ENCODE data around the gene ERCC3. TPM values are rescaled to one million over a fixed set of nuclear protein-coding genes. Genes with fewer than 3 reads are reported as not detected.
A peak's percentile ranks its signal among the peaks of the same experiment; 100 is the strongest.
"Not testable (repeated sequence)": the region's sequence is repeated elsewhere in the genome, so short reads cannot be mapped to it uniquely, and the experiment has no call there.

The ERCC3 gene
- total RNA-seq, 4 donors from 2014 or later: 30.3 to 39.0 (median 34.5) TPM

DNA sequence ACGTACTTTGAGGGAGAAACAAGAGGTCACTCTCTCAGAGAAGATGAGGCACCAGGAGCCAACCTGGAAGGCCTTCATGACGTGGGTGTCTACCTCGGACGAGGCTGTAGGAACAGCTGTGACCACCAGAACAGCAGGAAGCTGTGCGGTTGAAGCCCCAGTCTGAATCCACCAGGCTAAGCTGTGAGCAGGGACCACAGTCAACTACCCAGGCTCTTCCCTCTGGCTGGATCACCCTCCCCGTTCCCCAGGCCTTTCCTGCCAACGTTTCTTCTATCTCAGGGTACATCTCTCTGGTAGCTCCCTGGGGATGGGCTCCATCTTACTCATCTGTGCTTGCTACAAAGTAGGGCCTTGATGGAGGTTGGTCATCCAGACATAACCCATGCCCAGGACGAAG is 37.1 kb downstream of the ERCC3 start:
- WGBS, 2 donors (ENCODE audit: low coverage in 1 of 2): 69 to 79% methylated on average over 6 to 7 of the region's 8 CpGs
- Histone ChIP-seq H3K27ac (no peak overlapping the region), H3K27me3 (no peaks in the 10 kb centered on the region), H3K36me3 (peaks cover 0 to 59% of the 10 kb centered on the region in 2 donors), H3K4me3 (no peak overlapping the region), H3K4me1 (no peaks in the 10 kb centered on the region), H3K9me3 (no peaks in the 10 kb centered on the region)
- TF ChIP-seq EP300 (IDR thresholded peaks at IDR 0.05): no peak
- TF ChIP-seq POLR2AphosphoS5 (IDR thresholded peaks at IDR 0.05): no peak
- TF ChIP-seq CTCF (IDR thresholded peaks at IDR 0.05): no peak
- no peak for ATAC-seq

GRCh38 chr2:127256381-127256780 is 37.6 kb downstream of the ERCC3 start:
- ATAC-seq: no peak
- TF ChIP-seq POLR2AphosphoS5 (IDR thresholded peaks at IDR 0.05) (no peak), EP300 (IDR thresholded peaks at IDR 0.05) (no peak), POLR2A (IDR thresholded peaks at IDR 0.05) (no peak), CTCF (IDR thresholded peaks at IDR 0.05) (no peak)
- Histone ChIP-seq H3K4me3 (no peak overlapping the region), H3K4me1 (no peaks in the 10 kb centered on the region), H3K27ac (no peak overlapping the region), H3K36me3 (peaks cover 0 to 55% of the 10 kb centered on the region in 2 donors), H3K27me3 (no peaks in the 10 kb centered on the region), H3K9me3 (no peaks in the 10 kb centered on the region)
- 87 to 100% methylated on average over 1 to 3 of the region's 3 CpGs for WGBS, 2 donors (ENCODE audit: low coverage in 1 of 2)

- H3K36me3 ChIP-seq: peaks cover 0 to 48% of the 10 kb centered on the region in 2 donors
- peak overlapping the region in 2 of 4 donors; percentile 31 to 37 for H3K27ac ChIP-seq
- ATAC-seq: no peak
- no peaks in the 10 kb centered on the region for H3K4me1 ChIP-seq
- no peaks in the 10 kb centered on the region for H3K27me3 ChIP-seq
- H3K4me3 ChIP-seq: no peak overlapping the region
- WGBS, 2 donors (ENCODE audit: low coverage in 1 of 2): 82% methylated on average over 4 of the region's 6 CpGs; no CpG with 5 or more reads in 1 of the 2 donors
- TF ChIP-seq POLR2AphosphoS5 (IDR thresholded peaks at IDR 0.05) (no peak), CTCF (IDR thresholded peaks at IDR 0.05) (no peak), EP300 (IDR thresholded peaks at IDR 0.05) (no peak), POLR2A (IDR thresholded peaks at IDR 0.05) (no peak)
- no peaks in the 10 kb centered on the region for H3K9me3 ChIP-seq
Measured at GRCh38 chr2:127255721-127256120, 38.2 kb downstream of the ERCC3 start.

DNA sequence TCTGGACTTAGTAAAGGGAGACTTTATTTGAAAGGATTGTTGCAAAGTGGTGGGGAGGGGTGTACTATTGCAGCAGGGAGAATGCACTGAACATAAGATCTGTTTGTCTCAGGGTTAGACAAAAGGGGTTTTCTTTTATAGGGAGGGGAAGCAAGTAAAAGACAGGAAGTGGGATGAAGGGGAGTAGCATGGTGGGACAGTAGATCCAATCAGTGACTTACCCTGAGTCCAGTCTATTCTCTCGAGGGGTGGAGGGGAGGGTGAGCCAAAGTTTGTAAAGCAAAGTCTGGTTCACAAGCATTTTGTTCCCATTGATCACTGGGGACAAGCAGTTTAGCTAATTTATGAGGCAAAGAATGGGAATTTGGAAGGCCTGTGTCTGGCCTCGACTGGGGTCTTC is 38.8 kb downstream of the ERCC3 start:
- ATAC-seq: no peak
- Histone ChIP-seq H3K27ac (no peak overlapping the region), H3K4me1 (no peaks in the 10 kb centered on the region), H3K36me3 (peaks cover 0 to 43% of the 10 kb centered on the region in 2 donors), H3K9me3 (no peaks in the 10 kb centered on the region), H3K27me3 (no peaks in the 10 kb centered on the region), H3K4me3 (no peak overlapping the region)
- no peak for TF ChIP-seq CTCF (IDR thresholded peaks at IDR 0.05)
- TF ChIP-seq POLR2A (IDR thresholded peaks at IDR 0.05): no peak
- no peak for TF ChIP-seq POLR2AphosphoS5 (IDR thresholded peaks at IDR 0.05)
- no peak for TF ChIP-seq EP300 (IDR thresholded peaks at IDR 0.05)
- WGBS, 2 donors (ENCODE audit: low coverage in 1 of 2): 50 to 79% methylated on average over 1 to 2 of the region's 2 CpGs

DNA sequence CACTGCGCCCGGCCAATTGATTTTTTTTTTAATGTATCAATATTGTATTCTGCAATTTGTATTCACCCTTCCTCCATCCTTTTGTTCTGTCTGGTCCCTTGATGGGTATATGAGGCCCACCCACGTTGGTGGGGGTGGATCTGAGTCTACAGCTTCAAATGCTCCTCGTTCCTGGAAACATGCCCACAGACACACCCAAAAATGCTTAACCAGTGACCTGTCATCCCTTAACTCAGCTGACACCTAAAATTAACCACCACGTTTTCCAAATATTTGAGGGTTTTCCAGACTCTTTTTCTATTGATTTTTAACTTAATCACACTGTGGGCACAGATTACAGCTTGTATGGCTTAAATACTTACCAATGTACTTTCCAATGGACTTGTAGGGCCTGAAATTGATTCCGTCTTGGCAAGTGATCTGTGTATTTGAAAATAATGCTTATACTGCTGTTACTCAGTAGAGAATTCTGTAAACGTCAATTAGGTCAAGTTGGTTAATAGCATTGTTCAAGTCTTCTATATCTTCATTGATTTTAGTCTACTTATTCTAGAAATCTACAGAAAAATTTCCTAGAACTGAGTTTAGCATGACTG is 39.5 kb downstream of the ERCC3 start:
- ATAC-seq: no peak
- Histone ChIP-seq H3K9me3 (no peaks in the 10 kb centered on the region), H3K4me3 (no peak overlapping the region), H3K36me3 (peaks cover 0 to 36% of the 10 kb centered on the region in 2 donors), H3K27ac (no peak overlapping the region), H3K27me3 (no peaks in the 10 kb centered on the region), H3K4me1 (no peaks in the 10 kb centered on the region)
- 64 to 79% methylated on average over 7 of the region's 7 CpGs for WGBS, 2 donors (ENCODE audit: low coverage in 1 of 2)
- TF ChIP-seq CTCF (IDR thresholded peaks at IDR 0.05): no peak
- no peak for TF ChIP-seq POLR2A (IDR thresholded peaks at IDR 0.05)
- TF ChIP-seq EP300 (IDR thresholded peaks at IDR 0.05): no peak
- no peak for TF ChIP-seq POLR2AphosphoS5 (IDR thresholded peaks at IDR 0.05)

DNA sequence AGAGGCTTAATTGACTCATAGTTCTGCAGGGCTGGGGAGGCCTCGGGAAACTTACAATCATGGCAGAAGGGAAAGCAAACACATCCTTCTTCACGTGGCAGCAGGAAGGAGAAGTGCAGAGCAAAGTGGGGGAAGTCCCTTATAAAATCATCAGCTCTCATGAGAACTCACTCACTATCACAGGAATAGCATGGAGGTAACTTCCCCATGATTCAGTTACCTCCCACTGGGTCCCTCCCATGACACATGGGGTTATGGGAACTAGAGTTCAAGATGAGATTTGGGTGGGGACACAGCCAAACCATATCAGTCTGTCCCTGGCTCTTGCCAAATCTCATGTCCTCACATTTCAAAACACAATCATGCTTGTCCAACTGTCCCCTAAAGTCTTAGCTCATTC is 52.8 kb downstream of the ERCC3 start:
- not testable (repeated sequence) for ATAC-seq, H3K36me3 ChIP-seq, H3K27me3 ChIP-seq, H3K9me3 ChIP-seq, H3K4me1 ChIP-seq, H3K4me3 ChIP-seq, H3K27ac ChIP-seq
- WGBS, 2 donors (ENCODE audit: low coverage in 1 of 2): 56 to 71% methylated on average over 1 to 2 of the region's 2 CpGs

All from gastroesophageal sphincter (tissue), 4 donors.